Measurements from ENCODE around the gene ASIC1. TPM values are rescaled to one million over a fixed set of nuclear protein-coding genes. Genes with fewer than 3 reads are reported as not detected.

The ASIC1 gene
- total RNA-seq, 4 donors from 2014 or later: 0.75 to 3.0 (median 0.81) TPM

- no peak for TF ChIP-seq CTCF (IDR thresholded peaks at IDR 0.05)
- no peak for TF ChIP-seq POLR2AphosphoS5 (IDR thresholded peaks at IDR 0.05)
- TF ChIP-seq EP300 (IDR thresholded peaks at IDR 0.05; ENCODE audit: low read depth): no peak
- no peak for TF ChIP-seq POLR2A (IDR thresholded peaks at IDR 0.05)
- WGBS, 2 donors (ENCODE audit: low coverage in 1 of 2): 83 to 93% methylated on average over 3 to 6 of the region's 6 CpGs
- Histone ChIP-seq H3K27ac (peak overlapping the region in 2 of 4 donors; percentile 6 to 8), H3K36me3 (peaks cover 0 to 18% (median 7%) of the 10 kb centered on the region in 4 donors), H3K4me1 (peaks cover 21 to 58% (median 27%) of the 10 kb centered on the region in 4 donors), H3K4me3 (no peak overlapping the region), H3K9me3 (no peaks in the 10 kb centered on the region), H3K27me3 (no peaks in the 10 kb centered on the region)
- in situ Hi-C loops (cut with MboI; ENCODE audit: low pct_ligation_motif_present in 1 of 4, low pct_unique_long_range_greater_than_20kb in 1 of 4, low sequenced_read_pairs in 3 of 4): loop anchor here in 1 of 4 donors (10.0 kb wide), 1 partner anchor 48 kb away; the partner anchor contains the start of gene CERS5
- no peak for DNase-seq
- intact Hi-C loops (cut with DNase I; ENCODE audit: low total_unique reads): no loop called here
Measured at GRCh38 chr12:50117057-50117622, 59.7 kb downstream of the ASIC1 start.

GRCh38 chr12:50119387-50119786, 62.0 kb downstream of the ASIC1 start:
- Histone ChIP-seq H3K36me3 (peaks cover 0 to 25% (median 7%) of the 10 kb centered on the region in 4 donors), H3K4me3 (no peak overlapping the region), H3K27me3 (no peaks in the 10 kb centered on the region), H3K27ac (no peak overlapping the region), H3K4me1 (peaks cover 7 to 50% (median 15%) of the 10 kb centered on the region in 4 donors), H3K9me3 (no peaks in the 10 kb centered on the region)
- no peak for TF ChIP-seq EP300 (IDR thresholded peaks at IDR 0.05; ENCODE audit: low read depth)
- no peak for TF ChIP-seq CTCF (IDR thresholded peaks at IDR 0.05)
- no peak for TF ChIP-seq POLR2AphosphoS5 (IDR thresholded peaks at IDR 0.05)
- no peak for TF ChIP-seq POLR2A (IDR thresholded peaks at IDR 0.05)
- 94% methylated on average over 2 of the region's 2 CpGs; no CpG with 5 or more reads in 1 of the 2 donors for WGBS, 2 donors (ENCODE audit: low coverage in 1 of 2)
- intact Hi-C loops (cut with DNase I; ENCODE audit: low total_unique reads) (no loop called here), in situ Hi-C loops (cut with MboI; ENCODE audit: low pct_ligation_motif_present in 1 of 4, low pct_unique_long_range_greater_than_20kb in 1 of 4, low sequenced_read_pairs in 3 of 4) (loop anchor here in 1 of 4 donors (10.0 kb wide), 1 partner anchor 45 kb away; the partner anchor contains the start of gene CERS5)
- DNase-seq: no peak

- WGBS, 2 donors (ENCODE audit: low coverage in 1 of 2): 87 to 93% methylated on average over 2 to 3 of the region's 3 CpGs
- Histone ChIP-seq H3K27ac (no peak overlapping the region), H3K36me3 (peaks cover 0 to 25% (median 7%) of the 10 kb centered on the region in 4 donors)
Measured at GRCh38 chr12:50120521-50120920, 63.1 kb downstream of the ASIC1 start.

GRCh38 chr12:50120953-50121352, 63.6 kb downstream of the ASIC1 start:
- TF ChIP-seq POLR2AphosphoS5 (IDR thresholded peaks at IDR 0.05): no peak
- TF ChIP-seq EP300 (IDR thresholded peaks at IDR 0.05; ENCODE audit: low read depth): no peak
- TF ChIP-seq CTCF (IDR thresholded peaks at IDR 0.05): no peak
- TF ChIP-seq POLR2A (IDR thresholded peaks at IDR 0.05): no peak
- 50% methylated on average over 3 of the region's 3 CpGs; no CpG with 5 or more reads in 1 of the 2 donors for WGBS, 2 donors (ENCODE audit: low coverage in 1 of 2)
- Histone ChIP-seq H3K9me3 (no peaks in the 10 kb centered on the region), H3K36me3 (peaks cover 0 to 25% (median 7%) of the 10 kb centered on the region in 4 donors), H3K27me3 (no peaks in the 10 kb centered on the region), H3K27ac (peak overlapping the region; percentile 5 to 43 (median 24)), H3K4me3 (no peak overlapping the region), H3K4me1 (peaks cover 6 to 48% (median 14%) of the 10 kb centered on the region in 4 donors)
- in situ Hi-C loops (cut with MboI; ENCODE audit: low pct_ligation_motif_present in 1 of 4, low pct_unique_long_range_greater_than_20kb in 1 of 4, low sequenced_read_pairs in 3 of 4): no loop called here
- no peak for DNase-seq
- intact Hi-C loops (cut with DNase I; ENCODE audit: low total_unique reads): no loop called here

More at GRCh38 chr12:50120521-50120920, 63.1 kb downstream of the ASIC1 start:
- no peaks in the 10 kb centered on the region for H3K9me3 ChIP-seq
- no peak for TF ChIP-seq CTCF (IDR thresholded peaks at IDR 0.05)
- TF ChIP-seq EP300 (IDR thresholded peaks at IDR 0.05; ENCODE audit: low read depth): no peak
- no peak for TF ChIP-seq POLR2A (IDR thresholded peaks at IDR 0.05)
- TF ChIP-seq POLR2AphosphoS5 (IDR thresholded peaks at IDR 0.05): no peak
- no peak overlapping the region for H3K4me3 ChIP-seq
- peaks cover 6 to 48% (median 14%) of the 10 kb centered on the region in 4 donors for H3K4me1 ChIP-seq
- no peak for DNase-seq
- H3K27me3 ChIP-seq: no peaks in the 10 kb centered on the region
- in situ Hi-C loops (cut with MboI; ENCODE audit: low pct_ligation_motif_present in 1 of 4, low pct_unique_long_range_greater_than_20kb in 1 of 4, low sequenced_read_pairs in 3 of 4) (no loop called here), intact Hi-C loops (cut with DNase I; ENCODE audit: low total_unique reads) (no loop called here)
